K562 (cell line): ENCODE results near the gene HLCS. TPM values are rescaled to one million over a fixed set of nuclear protein-coding genes. Genes with fewer than 3 reads are reported as not detected.
A peak's percentile ranks its signal among the peaks of the same experiment; 100 is the strongest.

Experiments used
- ATAC-seq: fragments of 200-7000 bp; cut with Tn5 transposase; 3 replicates; pipeline ENCODE4 v1.9.1; 2020; ENCODE audit warnings: moderate library complexity
- BruUV-seq: library from RNA; stranded (reverse); fragments of 400-500 nt; replicated peaks from 2 replicates; lab custom pipeline; 2021; lab: Mats Ljungman, UMichigan
- CTCF ChIA-PET: fragments of 300-600 bp; formaldehyde crosslinking; extraction: SDS; loops from one replicate; lab custom pipeline; 2021; ENCODE audit warnings: low intra/inter-chr PET ratio; lab: Yijun Ruan, JAX
- POLR2A ChIA-PET: fragments of 300-600, 350-650 bp; sonication (Branson Sonifier 250); formaldehyde crosslinking; extraction: SDS; loops from one replicate; lab custom pipeline; 2021; ENCODE audit warnings: antibody characterized with exemption, inconsistent platforms; lab: Yijun Ruan, JAX
- DNase-seq, 4 experiments: peaks; one replicate each; pipeline versions ENCODE4 v3.0.0 to v3.0.0-alpha.2; 2011 to 2018; ENCODE audit warnings: low spot score in 3 of 4, mixed read lengths in 3 of 4; ENCODE audit errors: extremely low read depth in 1 of 4
- FAIRE-seq: peaks from 2 replicates; lab custom pipeline; 2011; peaks lifted over from hg19 to GRCh38; lab: Jason Lieb, UNC
- H2AFZ ChIP-seq: 2 replicates; pipeline ENCODE4 v1.6.0; 2011; ENCODE audit warnings: low read depth, low read length, control low read depth, inconsistent platforms
- H3K27ac ChIP-seq: fragments of 200-600 bp; 3 replicates; pipeline ENCODE4 v1.8.0; 2011; ENCODE audit warnings: low read depth, mild to moderate bottlenecking, control low read depth, inconsistent platforms, low read length, moderate library complexity, mixed read lengths; ENCODE audit errors: extremely low read depth
- H3K27me3 ChIP-seq, 2 experiments: fragments of 300-600 bp in 1 of 2; 2 replicates in 1 of 2; 3 replicates in 1 of 2; pipeline versions ENCODE4 v1.6.0 to v1.8.0; 2011; ENCODE audit warnings: inconsistent platforms in 2 of 2, low read length in 2 of 2, mild to moderate bottlenecking in 1 of 2, mixed read lengths in 1 of 2, moderate library complexity in 1 of 2; ENCODE audit not compliant: control insufficient read depth in 2 of 2, insufficient read depth in 2 of 2
- H3K36me3 ChIP-seq: fragments of 300-600 bp; 3 replicates; pipeline ENCODE4 v1.8.0; 2011; ENCODE audit warnings: mild to moderate bottlenecking, low read length, inconsistent platforms; ENCODE audit not compliant: control insufficient read depth, insufficient read depth
- H3K4me1 ChIP-seq, 2 experiments: fragments of 200-600 bp in 1 of 2; replicated peaks in 1 of 2; 2 replicates in 1 of 2; 3 replicates in 1 of 2; pipeline versions ENCODE4 v1.5.1 to v1.8.0; 2011; ENCODE audit warnings: inconsistent platforms in 2 of 2, low read length in 2 of 2, mild to moderate bottlenecking in 1 of 2, mixed read lengths in 1 of 2, moderate library complexity in 1 of 2; ENCODE audit not compliant: control insufficient read depth in 2 of 2, insufficient read depth in 2 of 2
- H3K4me2 ChIP-seq: 2 replicates; pipeline ENCODE4 v1.6.1; 2011; ENCODE audit warnings: low read length, control low read depth, inconsistent platforms, mixed read lengths; ENCODE audit not compliant: insufficient read depth
- H3K4me3 ChIP-seq: fragments of 200-600 bp; sonication (generic), shearing (Covaris generic); 2 replicates; pipeline ENCODE4 v1.5.1; 2016; ENCODE audit warnings: control low read depth, inconsistent platforms
- H3K79me2 ChIP-seq: fragments of 200-600 bp; 3 replicates; pipeline ENCODE4 v1.8.0; 2011; ENCODE audit warnings: low read length, inconsistent platforms; ENCODE audit not compliant: control insufficient read depth, insufficient read depth
- H3K9ac ChIP-seq, 2 experiments: 2 replicates each; pipeline versions ENCODE4 v1.6.0 to v1.6.1; 2011; ENCODE audit warnings: low read depth in 2 of 2, low read length in 2 of 2, control low read depth in 1 of 2, inconsistent platforms in 1 of 2, mild to moderate bottlenecking in 1 of 2, mixed read lengths in 1 of 2; ENCODE audit not compliant: insufficient read depth in 1 of 2
- H3K9me1 ChIP-seq: one replicate; pipeline ENCODE4 v1.6.0; 2011; ENCODE audit warnings: inconsistent platforms, mild to moderate bottlenecking, low read length, moderate library complexity; ENCODE audit not compliant: control insufficient read depth, insufficient read depth
- H3K9me3 ChIP-seq: replicated peaks from 2 replicates; pipeline ENCODE4 v1.5.1; 2011; ENCODE audit warnings: low read depth, low read length, inconsistent platforms; ENCODE audit not compliant: control insufficient read depth, insufficient read depth
- H4K20me1 ChIP-seq: replicated peaks from 2 replicates; pipeline ENCODE4 v1.6.1; 2011; ENCODE audit warnings: low read length, inconsistent platforms, mixed read lengths; ENCODE audit not compliant: control insufficient read depth, insufficient read depth
- CEBPB ChIP-seq: fragments of 450-650 bp; IDR thresholded peaks from 2 replicates; pipeline ENCODE4 v1.6.1; 2016; ENCODE audit warnings: missing genetic modification characterization, missing compliant biosample characterization
- CREM ChIP-seq: IDR thresholded peaks from 2 replicates; pipeline ENCODE4 v1.6.1; 2014; ENCODE audit warnings: antibody characterized with exemption, low read depth
- RAD21 ChIP-seq, 2 experiments: fragments of 250-450 bp in 1 of 2; fragments of 450-650 bp in 1 of 2; sonication (Bioruptor Pico) in 1 of 2; formaldehyde crosslinking in 1 of 2; IDR thresholded peaks in 1 of 2; conservative IDR thresholded peaks in 1 of 2; 2 replicates each; pipeline versions ENCODE4 v1.4.0 to v1.8.0; 2020 to 2022; ENCODE audit warnings: mild to moderate bottlenecking in 2 of 2, moderate library complexity in 1 of 2
- SMC3 ChIP-seq: conservative IDR thresholded peaks from 2 replicates; pipeline ENCODE4 v1.6.1; 2011; ENCODE audit warnings: low read depth, low read length, improper control_type of control experiment; ENCODE audit not compliant: insufficient read depth
- ZKSCAN8 ChIP-seq: fragments of 200-800 bp; sonication (Bioruptor generic); IDR thresholded peaks from 2 replicates; pipeline ENCODE4 v1.6.1; 2016; ENCODE audit warnings: missing genetic modification characterization, missing compliant biosample characterization
- WGBS: fragments of 100-300 bp; shearing (Covaris generic); methylation state at CpG from one replicate; pipeline ENCODE4 v1.1.6; 2016; ENCODE audit warnings: low coverage, mixed read lengths; ENCODE audit not compliant: insufficient coverage; ENCODE audit errors: missing lambda C conversion rate; 5-methylcytosine and 5-hydroxymethylcytosine counted together
- in situ Hi-C: fragments of 300-500 bp; cut with MboI; formaldehyde crosslinking; loops from 4 replicates; pipeline ENCODE4 v1.15.0; 2018; ENCODE audit warnings: inconsistent platforms, mixed read lengths
- intact Hi-C: fragments of 100-400 bp; cut with micrococcal nuclease; formaldehyde crosslinking; loops from 2 replicates; pipeline ENCODE4 v1.14.2; 2022
- polyA plus RNA-seq, 8 experiments: library from polyadenylated mRNA; depleted of rRNA in 4 of 8; stranded (reverse) in 5 of 8; unstranded in 3 of 8; fragments of >200 nt; fragmentation: Nextera tagmentation in 2 of 8; fragmentation: Illumina TruSeq in 1 of 8; extraction: Ambion mirVana in 2 of 8; extraction: Trizol in 1 of 8; gene quantifications; 2 replicates each; pipeline versions ENCODE4 v1.2.1 to v1.2.3, GENCODE V29; 2011 to 2014; ENCODE audit warnings: inconsistent platforms in 1 of 8, missing spikeins in 1 of 8
- total RNA-seq, 7 experiments: library from RNA; depleted of rRNA in 6 of 7; stranded (reverse); fragments of >200 nt in 6 of 7; fragmentation: Illumina TruSeq in 2 of 7; extraction: Trizol in 2 of 7; gene quantifications; 2 replicates each; pipeline versions ENCODE4 v1.2.1 to v1.2.3, GENCODE V29; 2011 to 2021; ENCODE audit warnings: low replicate concordance in 1 of 7
- TF ChIP-seq, protein P1 (sequence below), 3 experiments: IDR thresholded peaks in 2 of 3; conservative IDR thresholded peaks in 1 of 3; 2 replicates each; pipeline ENCODE4 v1.5.1; 2011 to 2012; ENCODE audit warnings: low read length in 3 of 3, mild to moderate bottlenecking in 3 of 3, control low read depth in 2 of 3, improper control_type of control experiment in 1 of 3, inconsistent platforms in 1 of 3, low read depth in 1 of 3, mixed read lengths in 1 of 3, moderate library complexity in 1 of 3; ENCODE audit not compliant: insufficient read depth in 2 of 3
- TF ChIP-seq, protein P2 (sequence below), 2 experiments: fragments of 450-650 bp; formaldehyde crosslinking in 1 of 2; IDR thresholded peaks; 2 replicates each; pipeline versions ENCODE4 v1.4.0 to v1.6.1; 2014 to 2020; ENCODE audit warnings: mild to moderate bottlenecking in 2 of 2, borderline replicate concordance in 1 of 2, low read depth in 1 of 2
- TF ChIP-seq, protein P3 (sequence below): IDR thresholded peaks from 2 replicates; pipeline ENCODE4 v1.6.1; 2011; ENCODE audit warnings: borderline replicate concordance, low read depth, mild to moderate bottlenecking, moderate library complexity, low read length; ENCODE audit not compliant: insufficient read depth, poor library complexity, severe bottlenecking

HLCS gene
- total and polyA plus RNA-seq, 9 of the 15 experiments (the other 6 are each of a cell fraction or from before 2014, with no cell fraction given) = 3.0 to 21.5 (median 17.1) TPM

DNA sequence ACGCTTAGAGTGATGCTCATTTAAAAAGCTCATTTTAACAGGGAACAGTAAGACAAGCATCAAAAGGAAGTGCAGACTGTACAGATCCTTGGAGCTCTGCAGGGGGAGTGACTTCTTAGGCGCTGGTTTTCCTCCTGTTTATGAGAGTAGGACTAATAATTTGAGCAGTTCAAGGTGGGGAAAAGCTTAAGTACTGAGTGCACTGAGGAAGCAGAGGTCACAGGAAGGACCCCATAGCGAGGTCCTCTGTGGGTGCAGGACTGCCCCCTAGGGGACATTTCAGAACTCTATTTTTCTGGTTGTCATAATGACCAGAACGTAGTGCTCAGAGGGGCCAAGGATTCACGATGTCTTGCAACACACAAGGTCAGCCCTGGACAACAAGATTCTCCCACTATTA is 112.1 kb downstream of the HLCS start:
- DNase-seq = peak; percentile 72 to 79 (median 75)
- Histone ChIP-seq H3K4me3 (no peak overlapping the region), H3K9me1 (peaks cover 2% of the 10 kb centered on the region), H3K27ac (no peak overlapping the region), H3K4me2 (peak overlapping the region; percentile 23; the same call in 1 of the 2 replicates), H3K9me3 (no peaks in the 10 kb centered on the region), H3K9ac (no peak overlapping the region), H4K20me1 (no peaks in the 10 kb centered on the region; the same call in 1 of the 2 replicates), H3K27me3 (no peaks in the 10 kb centered on the region; a peak in 1 of 5 replicates), H3K36me3 (no peaks in the 10 kb centered on the region), H2AFZ (peak overlapping the region; percentile 25), H3K79me2 (no peaks in the 10 kb centered on the region), H3K4me1 (peaks cover 2% of the 10 kb centered on the region in 2 experiments; a peak in 3 of 5 replicates)
- intact Hi-C loops = loop anchor here (5.0 to 10.0 kb wide), 2 partner anchors 107 to 190 kb away; no protein-coding TSS in a partner anchor
- ChIA-PET CTCF (interaction anchor here (1.0 kb wide), 1 partner anchor 193 kb away, joined by 3 read pairs; no protein-coding TSS in a partner anchor), POLR2A (interaction anchor here (0.6 to 0.9 kb wide), 2 partner anchors 19 to 1387 kb away, joined by 4 read pairs; no protein-coding TSS in a partner anchor)
- in situ Hi-C loops = no loop called here
- FAIRE-seq = peak; percentile 84
- WGBS = 15% methylated on average over 5 of the region's 5 CpGs
- no TSS peak for BruUV-seq
- peak; percentile 94 for ATAC-seq
- TF ChIP-seq, protein P1, sequence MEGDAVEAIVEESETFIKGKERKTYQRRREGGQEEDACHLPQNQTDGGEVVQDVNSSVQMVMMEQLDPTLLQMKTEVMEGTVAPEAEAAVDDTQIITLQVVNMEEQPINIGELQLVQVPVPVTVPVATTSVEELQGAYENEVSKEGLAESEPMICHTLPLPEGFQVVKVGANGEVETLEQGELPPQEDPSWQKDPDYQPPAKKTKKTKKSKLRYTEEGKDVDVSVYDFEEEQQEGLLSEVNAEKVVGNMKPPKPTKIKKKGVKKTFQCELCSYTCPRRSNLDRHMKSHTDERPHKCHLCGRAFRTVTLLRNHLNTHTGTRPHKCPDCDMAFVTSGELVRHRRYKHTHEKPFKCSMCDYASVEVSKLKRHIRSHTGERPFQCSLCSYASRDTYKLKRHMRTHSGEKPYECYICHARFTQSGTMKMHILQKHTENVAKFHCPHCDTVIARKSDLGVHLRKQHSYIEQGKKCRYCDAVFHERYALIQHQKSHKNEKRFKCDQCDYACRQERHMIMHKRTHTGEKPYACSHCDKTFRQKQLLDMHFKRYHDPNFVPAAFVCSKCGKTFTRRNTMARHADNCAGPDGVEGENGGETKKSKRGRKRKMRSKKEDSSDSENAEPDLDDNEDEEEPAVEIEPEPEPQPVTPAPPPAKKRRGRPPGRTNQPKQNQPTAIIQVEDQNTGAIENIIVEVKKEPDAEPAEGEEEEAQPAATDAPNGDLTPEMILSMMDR (IDR thresholded peaks at IDR 0.05 in 2 of 3, conservative IDR thresholded peaks at IDR 0.05 in 1 of 3; ENCODE audit: insufficient read depth in 2 of 3, low read depth in 1 of 3, low read length in 3 of 3) = peak; percentile 83 to 90 (median 90)
- TF ChIP-seq SMC3 (peak; percentile 43; the same call in 1 of the 2 replicates), CREM (no peak), ZKSCAN8 (no peak), CEBPB (tag) (peak; percentile 62), RAD21 (CRISPR knock-in tag; conservative IDR thresholded peaks at IDR 0.05 in 1 of 2, IDR thresholded peaks at IDR 0.05 in 1 of 2) (peak; percentile 28 to 69; a peak in 3 of 4 replicates)
- TF ChIP-seq, protein P2, sequence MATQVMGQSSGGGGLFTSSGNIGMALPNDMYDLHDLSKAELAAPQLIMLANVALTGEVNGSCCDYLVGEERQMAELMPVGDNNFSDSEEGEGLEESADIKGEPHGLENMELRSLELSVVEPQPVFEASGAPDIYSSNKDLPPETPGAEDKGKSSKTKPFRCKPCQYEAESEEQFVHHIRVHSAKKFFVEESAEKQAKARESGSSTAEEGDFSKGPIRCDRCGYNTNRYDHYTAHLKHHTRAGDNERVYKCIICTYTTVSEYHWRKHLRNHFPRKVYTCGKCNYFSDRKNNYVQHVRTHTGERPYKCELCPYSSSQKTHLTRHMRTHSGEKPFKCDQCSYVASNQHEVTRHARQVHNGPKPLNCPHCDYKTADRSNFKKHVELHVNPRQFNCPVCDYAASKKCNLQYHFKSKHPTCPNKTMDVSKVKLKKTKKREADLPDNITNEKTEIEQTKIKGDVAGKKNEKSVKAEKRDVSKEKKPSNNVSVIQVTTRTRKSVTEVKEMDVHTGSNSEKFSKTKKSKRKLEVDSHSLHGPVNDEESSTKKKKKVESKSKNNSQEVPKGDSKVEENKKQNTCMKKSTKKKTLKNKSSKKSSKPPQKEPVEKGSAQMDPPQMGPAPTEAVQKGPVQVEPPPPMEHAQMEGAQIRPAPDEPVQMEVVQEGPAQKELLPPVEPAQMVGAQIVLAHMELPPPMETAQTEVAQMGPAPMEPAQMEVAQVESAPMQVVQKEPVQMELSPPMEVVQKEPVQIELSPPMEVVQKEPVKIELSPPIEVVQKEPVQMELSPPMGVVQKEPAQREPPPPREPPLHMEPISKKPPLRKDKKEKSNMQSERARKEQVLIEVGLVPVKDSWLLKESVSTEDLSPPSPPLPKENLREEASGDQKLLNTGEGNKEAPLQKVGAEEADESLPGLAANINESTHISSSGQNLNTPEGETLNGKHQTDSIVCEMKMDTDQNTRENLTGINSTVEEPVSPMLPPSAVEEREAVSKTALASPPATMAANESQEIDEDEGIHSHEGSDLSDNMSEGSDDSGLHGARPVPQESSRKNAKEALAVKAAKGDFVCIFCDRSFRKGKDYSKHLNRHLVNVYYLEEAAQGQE (IDR thresholded peaks at IDR 0.05; ENCODE audit: borderline replicate concordance) = 0 out of 2 replicates have a peak, but pooled peaks have one; percentile 30
- TF ChIP-seq, protein P2 (CRISPR knock-in tag; IDR thresholded peaks at IDR 0.05; ENCODE audit: low read depth) = no peak
- TF ChIP-seq, protein P3, sequence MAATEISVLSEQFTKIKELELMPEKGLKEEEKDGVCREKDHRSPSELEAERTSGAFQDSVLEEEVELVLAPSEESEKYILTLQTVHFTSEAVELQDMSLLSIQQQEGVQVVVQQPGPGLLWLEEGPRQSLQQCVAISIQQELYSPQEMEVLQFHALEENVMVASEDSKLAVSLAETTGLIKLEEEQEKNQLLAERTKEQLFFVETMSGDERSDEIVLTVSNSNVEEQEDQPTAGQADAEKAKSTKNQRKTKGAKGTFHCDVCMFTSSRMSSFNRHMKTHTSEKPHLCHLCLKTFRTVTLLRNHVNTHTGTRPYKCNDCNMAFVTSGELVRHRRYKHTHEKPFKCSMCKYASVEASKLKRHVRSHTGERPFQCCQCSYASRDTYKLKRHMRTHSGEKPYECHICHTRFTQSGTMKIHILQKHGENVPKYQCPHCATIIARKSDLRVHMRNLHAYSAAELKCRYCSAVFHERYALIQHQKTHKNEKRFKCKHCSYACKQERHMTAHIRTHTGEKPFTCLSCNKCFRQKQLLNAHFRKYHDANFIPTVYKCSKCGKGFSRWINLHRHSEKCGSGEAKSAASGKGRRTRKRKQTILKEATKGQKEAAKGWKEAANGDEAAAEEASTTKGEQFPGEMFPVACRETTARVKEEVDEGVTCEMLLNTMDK = peak; percentile 75
